Gastroesophageal sphincter (tissue), 4 donors: Measurements from ENCODE around the gene GLOD5. TPM values are rescaled to one million over a fixed set of nuclear protein-coding genes. Genes with fewer than 3 reads are reported as not detected.

Source experiments
- ATAC-seq: fragments of 150-250 bp; one replicate; pipeline ENCODE4 v1.9.1; 2016; ENCODE audit warnings: mild to moderate bottlenecking, moderate library complexity
- H3K27ac ChIP-seq, 4 donors: fragments of 200-600 bp; sonication (generic) in 3 of 4; 1 replicate in 3 of 4; 2 replicates in 1 of 4; pipeline ENCODE4 v1.5.1; 2016 to 2019
- H3K27me3 ChIP-seq: fragments of 200-600 bp; sonication (generic); one replicate; pipeline ENCODE4 v1.5.1; 2019
- H3K36me3 ChIP-seq, 2 donors: fragments of 200-600 bp; sonication (generic); one replicate each; pipeline ENCODE4 v1.5.1; 2019; ENCODE audit warnings: control low read depth in 1 of 2
- H3K4me1 ChIP-seq, 3 donors: fragments of 200-600 bp; sonication (generic); 1 replicate in 2 of 3; 2 replicates in 1 of 3; pipeline ENCODE4 v1.5.1; 2016 to 2019; ENCODE audit warnings: control low read depth in 2 of 3
- H3K4me3 ChIP-seq, 2 donors: fragments of 200-600 bp; sonication (generic); one replicate each; pipeline ENCODE4 v1.5.1; 2019; ENCODE audit warnings: mild to moderate bottlenecking in 1 of 2, moderate library complexity in 1 of 2
- H3K9me3 ChIP-seq, 3 donors: fragments of 200-600 bp; sonication (generic); one replicate each; pipeline ENCODE4 v1.5.1; 2017 to 2019; ENCODE audit warnings: control low read depth in 2 of 3
- CTCF ChIP-seq, 4 experiments: fragments of 200-600 bp in 2 of 4; fragments of 450-650 bp in 2 of 4; sonication (generic) in 1 of 4; IDR thresholded peaks; one replicate each; pipeline ENCODE4 v1.5.1; 2017 to 2019; ENCODE audit warnings: antibody characterized with exemption in 4 of 4, mild to moderate bottlenecking in 2 of 4, moderate library complexity in 2 of 4
- EP300 ChIP-seq: sonication (generic); formaldehyde crosslinking; IDR thresholded peaks from one replicate; pipeline ENCODE4 v1.6.1; 2017; ENCODE audit warnings: antibody characterized with exemption, mild to moderate bottlenecking
- POLR2A ChIP-seq, 2 donors: fragments of 450-650 bp; IDR thresholded peaks; one replicate each; pipeline ENCODE4 v1.6.1; 2017; ENCODE audit warnings: antibody characterized with exemption in 2 of 2, mild to moderate bottlenecking in 2 of 2, moderate library complexity in 1 of 2
- POLR2AphosphoS5 ChIP-seq: sonication (generic); formaldehyde crosslinking; IDR thresholded peaks from one replicate; pipeline ENCODE4 v1.6.1; 2017; ENCODE audit warnings: antibody characterized with exemption
- WGBS, 2 donors: methylation state at CpG; one replicate each; pipeline ENCODE4 v1.1.5; 2018; ENCODE audit warnings: low coverage in 1 of 2; 5-methylcytosine and 5-hydroxymethylcytosine counted together
- total RNA-seq, 4 donors: library from RNA; depleted of rRNA; stranded (reverse); fragments of >200 nt; gene quantifications; one replicate each; pipeline ENCODE4 v1.1.0, GENCODE V29; 2016

Gene GLOD5
- total RNA-seq, 4 donors from 2014 or later, result not detected

GRCh38 chrX:48751343-48751742, 10.2 kb upstream of the GLOD5 start:
- H3K4me3 ChIP-seq, result no peak overlapping the region
- H3K36me3 ChIP-seq, result no peaks in the 10 kb centered on the region
- no peaks in the 10 kb centered on the region for H3K4me1 ChIP-seq
- TF ChIP-seq POLR2AphosphoS5 (no peak), EP300 (no peak), POLR2A (IDR thresholded peaks at IDR 0.05) (no peak), CTCF (IDR thresholded peaks at IDR 0.05) (no peak)
- 75 to 93% methylated on average over 2 to 3 of the region's 3 CpGs for WGBS, 2 donors
- no peaks in the 10 kb centered on the region for H3K9me3 ChIP-seq
- H3K27me3 ChIP-seq, result no peaks in the 10 kb centered on the region
- ATAC-seq, result no peak
- no peak overlapping the region for H3K27ac ChIP-seq

GRCh38 chrX:48752498-48752897, 9.0 kb upstream of the GLOD5 start:
- no peaks in the 10 kb centered on the region for H3K27me3 ChIP-seq
- H3K9me3 ChIP-seq, result no peaks in the 10 kb centered on the region
- 60 to 93% methylated on average over 3 of the region's 7 CpGs for WGBS, 2 donors
- H3K36me3 ChIP-seq, result no peaks in the 10 kb centered on the region
- H3K27ac ChIP-seq, result no peak overlapping the region
- H3K4me1 ChIP-seq, result no peaks in the 10 kb centered on the region
- no peak overlapping the region for H3K4me3 ChIP-seq
- no peak for ATAC-seq
- no peak for TF ChIP-seq POLR2A (IDR thresholded peaks at IDR 0.05)
- no peak for TF ChIP-seq CTCF (IDR thresholded peaks at IDR 0.05)
- no peak for TF ChIP-seq POLR2AphosphoS5
- no peak for TF ChIP-seq EP300

GRCh38 chrX:48753708-48754228, 7.8 kb upstream of the GLOD5 start:
- no peaks in the 10 kb centered on the region for H3K4me1 ChIP-seq
- H3K27me3 ChIP-seq, result no peaks in the 10 kb centered on the region
- TF ChIP-seq POLR2AphosphoS5, result no peak
- TF ChIP-seq POLR2A (IDR thresholded peaks at IDR 0.05), result no peak
- TF ChIP-seq CTCF (IDR thresholded peaks at IDR 0.05), result no peak
- TF ChIP-seq EP300, result no peak
- 33% methylated on average over 2 of the region's 8 CpGs; no CpG with 5 or more reads in 1 of the 2 donors for WGBS, 2 donors
- no peaks in the 10 kb centered on the region for H3K9me3 ChIP-seq
- ATAC-seq, result no peak
- H3K27ac ChIP-seq, result no peak overlapping the region
- no peak overlapping the region for H3K4me3 ChIP-seq
- no peaks in the 10 kb centered on the region for H3K36me3 ChIP-seq

- H3K4me1 ChIP-seq, result no peaks in the 10 kb centered on the region
- no peak for ATAC-seq
- H3K9me3 ChIP-seq, result no peaks in the 10 kb centered on the region
- TF ChIP-seq CTCF (IDR thresholded peaks at IDR 0.05) (no peak), POLR2AphosphoS5 (no peak), POLR2A (IDR thresholded peaks at IDR 0.05) (no peak), EP300 (no peak)
- H3K36me3 ChIP-seq, result no peaks in the 10 kb centered on the region
- no peak overlapping the region for H3K27ac ChIP-seq
- WGBS, 2 donors, result 33% methylated on average over 2 of the region's 8 CpGs; no CpG with 5 or more reads in 1 of the 2 donors
- H3K4me3 ChIP-seq, result no peak overlapping the region
- H3K27me3 ChIP-seq, result no peaks in the 10 kb centered on the region
Measured at GRCh38 chrX:48754238-48754637, 7.3 kb upstream of the GLOD5 start.

- no peak overlapping the region for H3K27ac ChIP-seq
- H3K36me3 ChIP-seq, result no peaks in the 10 kb centered on the region
- H3K4me1 ChIP-seq, result no peaks in the 10 kb centered on the region
- no peaks in the 10 kb centered on the region for H3K9me3 ChIP-seq
- H3K4me3 ChIP-seq, result no peak overlapping the region
- H3K27me3 ChIP-seq, result no peaks in the 10 kb centered on the region
- TF ChIP-seq POLR2A (IDR thresholded peaks at IDR 0.05), result no peak
- TF ChIP-seq CTCF (IDR thresholded peaks at IDR 0.05), result no peak
- TF ChIP-seq EP300, result no peak
- TF ChIP-seq POLR2AphosphoS5, result no peak
- 76 to 92% methylated on average over 6 of the region's 6 CpGs for WGBS, 2 donors
- no peak for ATAC-seq
Measured at GRCh38 chrX:48769230-48769629, 7.7 kb downstream of the GLOD5 start.
